Body of pancreas (tissue), 4 donors: Measurements from ENCODE around the gene RNF17. TPM values are rescaled to one million over a fixed set of nuclear protein-coding genes. Genes with fewer than 3 reads are reported as not detected.

Experiments
- ATAC-seq: fragments of 150-250 bp; one replicate; pipeline ENCODE4 v1.9.1; 2016
- DNase-seq, 4 donors: peaks; one replicate each; pipeline ENCODE4 v3.0.0-alpha.2; 2019
- H3K27ac ChIP-seq, 4 donors: fragments of 200-600 bp; sonication (generic); 1 replicate in 3 of 4; 2 replicates in 1 of 4; pipeline versions ENCODE4 v1.5.1 to v1.6.1; 2016 to 2019; ENCODE audit warnings: mild to moderate bottlenecking in 1 of 4, mixed read lengths in 1 of 4, moderate library complexity in 1 of 4
- H3K27me3 ChIP-seq, 2 donors: fragments of 200-600 bp; sonication (generic); one replicate each; pipeline ENCODE4 v1.6.0; 2016; ENCODE audit warnings: mild to moderate bottlenecking in 1 of 2
- H3K36me3 ChIP-seq, 2 donors: fragments of 200-600 bp; sonication (generic); replicated peaks in 1 of 2; 2 replicates each; pipeline ENCODE4 v1.5.1; 2016; ENCODE audit warnings: low read depth in 2 of 2; ENCODE audit not compliant: insufficient read depth in 1 of 2
- H3K4me1 ChIP-seq: fragments of 200-600 bp; sonication (generic); one replicate; pipeline ENCODE4 v1.6.0; 2016
- H3K4me3 ChIP-seq, 2 donors: fragments of 200-600 bp; sonication (generic); 1 replicate in 1 of 2; 2 replicates in 1 of 2; pipeline ENCODE4 v1.5.1; 2016 to 2019
- H3K9me3 ChIP-seq, 3 donors: fragments of 200-600 bp; sonication (generic); 1 replicate in 2 of 3; 2 replicates in 1 of 3; pipeline ENCODE4 v1.5.1; 2016
- POLR2A ChIP-seq, 3 donors: fragments of 450-650 bp; IDR thresholded peaks; one replicate each; pipeline ENCODE4 v1.6.1; 2016; ENCODE audit warnings: antibody characterized with exemption in 3 of 3, mild to moderate bottlenecking in 2 of 3
- WGBS, 2 donors: methylation state at CpG; one replicate each; pipeline ENCODE4 v1.1.5; 2017; 5-methylcytosine and 5-hydroxymethylcytosine counted together
- intact Hi-C: fragments of 100-400 bp; cut with DNase I; formaldehyde crosslinking; loops from one replicate; pipeline ENCODE4 v1.15.1; 2023
- total RNA-seq, 2 donors: library from RNA; depleted of rRNA; stranded (reverse); fragments of >200 nt; gene quantifications; one replicate each; pipeline ENCODE4 v1.1.0, GENCODE V29; 2016
- TF ChIP-seq, protein P1 (sequence below), 7 experiments: fragments of 450-650 bp in 4 of 7; fragments of 200-600 bp in 3 of 7; sonication (generic) in 3 of 7; IDR thresholded peaks; one replicate each; pipeline ENCODE4 v1.5.1; 2016 to 2019; ENCODE audit warnings: antibody characterized with exemption in 7 of 7

Gene RNF17
- total RNA-seq, 2 donors from 2014 or later, result 1.6 TPM; not detected in 1

DNA sequence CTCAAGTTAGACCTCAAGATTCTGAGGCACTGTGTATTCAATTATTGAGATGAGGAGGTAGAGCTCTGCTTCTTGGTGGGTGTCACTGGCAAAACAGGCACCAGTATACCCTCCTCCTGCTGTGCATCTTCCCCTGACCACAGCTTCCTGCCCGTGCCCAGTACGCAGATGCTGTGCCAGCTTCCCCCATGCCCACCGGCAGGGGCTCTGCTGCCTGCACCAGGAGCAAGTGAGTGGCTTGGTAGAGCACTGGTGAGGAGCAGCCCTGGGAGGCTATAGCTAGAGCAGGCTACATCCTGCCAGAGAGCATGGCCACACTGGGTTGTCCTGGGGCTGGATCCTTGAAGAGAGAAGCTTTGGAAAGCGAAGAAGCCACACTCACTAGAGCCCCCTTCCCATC lies 21.0 kb upstream of the RNF17 start:
- H3K9me3 ChIP-seq, result no peaks in the 10 kb centered on the region
- H3K27me3 ChIP-seq, result no peaks in the 10 kb centered on the region
- intact Hi-C loops, result no loop called here
- no peak overlapping the region for H3K27ac ChIP-seq
- no peak for DNase-seq
- ATAC-seq, result no peak
- TF ChIP-seq, protein P1, sequence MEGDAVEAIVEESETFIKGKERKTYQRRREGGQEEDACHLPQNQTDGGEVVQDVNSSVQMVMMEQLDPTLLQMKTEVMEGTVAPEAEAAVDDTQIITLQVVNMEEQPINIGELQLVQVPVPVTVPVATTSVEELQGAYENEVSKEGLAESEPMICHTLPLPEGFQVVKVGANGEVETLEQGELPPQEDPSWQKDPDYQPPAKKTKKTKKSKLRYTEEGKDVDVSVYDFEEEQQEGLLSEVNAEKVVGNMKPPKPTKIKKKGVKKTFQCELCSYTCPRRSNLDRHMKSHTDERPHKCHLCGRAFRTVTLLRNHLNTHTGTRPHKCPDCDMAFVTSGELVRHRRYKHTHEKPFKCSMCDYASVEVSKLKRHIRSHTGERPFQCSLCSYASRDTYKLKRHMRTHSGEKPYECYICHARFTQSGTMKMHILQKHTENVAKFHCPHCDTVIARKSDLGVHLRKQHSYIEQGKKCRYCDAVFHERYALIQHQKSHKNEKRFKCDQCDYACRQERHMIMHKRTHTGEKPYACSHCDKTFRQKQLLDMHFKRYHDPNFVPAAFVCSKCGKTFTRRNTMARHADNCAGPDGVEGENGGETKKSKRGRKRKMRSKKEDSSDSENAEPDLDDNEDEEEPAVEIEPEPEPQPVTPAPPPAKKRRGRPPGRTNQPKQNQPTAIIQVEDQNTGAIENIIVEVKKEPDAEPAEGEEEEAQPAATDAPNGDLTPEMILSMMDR (IDR thresholded peaks at IDR 0.05), result no peak
- TF ChIP-seq POLR2A (IDR thresholded peaks at IDR 0.05), result no peak
- WGBS, 2 donors, result 33 to 43% methylated on average over 1 to 4 of the region's 4 CpGs
- no peaks in the 10 kb centered on the region for H3K36me3 ChIP-seq
- peaks cover 17% of the 10 kb centered on the region for H3K4me1 ChIP-seq
- H3K4me3 ChIP-seq, result no peak overlapping the region

GRCh38 chr13:24744247-24744646 lies 19.7 kb upstream of the RNF17 start:
- H3K4me1 ChIP-seq, result peaks cover 17% of the 10 kb centered on the region
- intact Hi-C loops, result no loop called here
- no peaks in the 10 kb centered on the region for H3K36me3 ChIP-seq
- WGBS, 2 donors, result 29 to 63% methylated on average over 2 to 6 of the region's 6 CpGs
- no peaks in the 10 kb centered on the region for H3K27me3 ChIP-seq
- ATAC-seq, result no peak
- H3K9me3 ChIP-seq, result no peaks in the 10 kb centered on the region
- DNase-seq, result no peak
- no peak overlapping the region for H3K4me3 ChIP-seq
- no peak overlapping the region for H3K27ac ChIP-seq
- TF ChIP-seq, protein P1 (IDR thresholded peaks at IDR 0.05), result no peak
- no peak for TF ChIP-seq POLR2A (IDR thresholded peaks at IDR 0.05)

GRCh38 chr13:24745516-24745860 lies 18.5 kb upstream of the RNF17 start:
- 30% methylated on average over 23 of the region's 24 CpGs; no CpG with 5 or more reads in 1 of the 2 donors for WGBS, 2 donors
- no peak for DNase-seq
- intact Hi-C loops, result no loop called here

GRCh38 chr13:24745861-24746617 lies 17.9 kb upstream of the RNF17 start:
- Histone ChIP-seq H3K4me1 (peaks cover 17% of the 10 kb centered on the region), H3K36me3 (no peaks in the 10 kb centered on the region), H3K9me3 (no peaks in the 10 kb centered on the region), H3K27ac (no peak overlapping the region), H3K4me3 (no peak overlapping the region), H3K27me3 (no peaks in the 10 kb centered on the region)
- TF ChIP-seq, protein P1 (IDR thresholded peaks at IDR 0.05), result no peak
- no peak for TF ChIP-seq POLR2A (IDR thresholded peaks at IDR 0.05)
- no peak for DNase-seq
- no peak for ATAC-seq
- intact Hi-C loops, result no loop called here
- WGBS, 2 donors, result 1% methylated on average over 15 to 65 of the region's 70 CpGs

More at GRCh38 chr13:24745516-24745860, 18.5 kb upstream of the RNF17 start:
- TF ChIP-seq POLR2A (IDR thresholded peaks at IDR 0.05), result no peak
- TF ChIP-seq, protein P1 (IDR thresholded peaks at IDR 0.05), result no peak
- H3K27me3 ChIP-seq, result no peaks in the 10 kb centered on the region
- H3K4me3 ChIP-seq, result no peak overlapping the region
- peaks cover 17% of the 10 kb centered on the region for H3K4me1 ChIP-seq
- no peak overlapping the region for H3K27ac ChIP-seq
- no peaks in the 10 kb centered on the region for H3K9me3 ChIP-seq
- ATAC-seq, result no peak
- H3K36me3 ChIP-seq, result no peaks in the 10 kb centered on the region
